ENCODE measurements around the gene HEY2.

DNA sequence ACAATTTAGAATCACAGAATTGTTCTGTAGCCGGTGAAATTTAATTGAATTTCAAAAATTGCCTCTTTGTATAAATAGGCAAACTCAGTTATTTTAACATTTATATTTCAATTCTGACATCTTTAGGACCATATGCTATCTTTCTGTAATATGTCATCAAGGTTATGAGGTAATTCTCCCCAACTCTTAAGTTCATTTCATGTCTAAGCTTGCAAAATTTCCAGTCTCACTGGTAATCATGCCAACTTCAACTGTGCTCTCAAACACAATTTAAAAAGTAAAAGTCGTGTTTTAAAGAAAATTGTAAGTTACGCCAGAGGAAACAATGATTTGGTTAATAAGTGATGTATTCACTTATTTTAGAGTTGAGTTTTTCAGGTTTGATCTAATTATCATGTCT lies 42.7 kb downstream of the HEY2 start:
- TF ChIP-seq POLR2AphosphoS5 (IDR thresholded peaks at IDR 0.05; ENCODE audit: low read length) (no peak), KAT2A (conservative IDR thresholded peaks at IDR 0.05; ENCODE audit: control insufficient read depth, low read depth, low read length) (no peak), HDGF (IDR thresholded peaks at IDR 0.05) (no peak), SUZ12 (IDR thresholded peaks at IDR 0.05; ENCODE audit: unreplicated experiment) (no peak), KDM1A (IDR thresholded peaks at IDR 0.05; ENCODE audit: borderline replicate concordance) (no peak), EP300 (IDR thresholded peaks at IDR 0.05; ENCODE audit: borderline replicate concordance in 1 of 2, control insufficient read depth in 1 of 2, low read depth in 2 of 2, low read length in 2 of 2) (no peak), KLF5 (IDR thresholded peaks at IDR 0.05; ENCODE audit: partially characterized antibody) (no peak), HDAC2 (IDR thresholded peaks at IDR 0.05) (no peak)
- TF ChIP-seq, protein P1, sequence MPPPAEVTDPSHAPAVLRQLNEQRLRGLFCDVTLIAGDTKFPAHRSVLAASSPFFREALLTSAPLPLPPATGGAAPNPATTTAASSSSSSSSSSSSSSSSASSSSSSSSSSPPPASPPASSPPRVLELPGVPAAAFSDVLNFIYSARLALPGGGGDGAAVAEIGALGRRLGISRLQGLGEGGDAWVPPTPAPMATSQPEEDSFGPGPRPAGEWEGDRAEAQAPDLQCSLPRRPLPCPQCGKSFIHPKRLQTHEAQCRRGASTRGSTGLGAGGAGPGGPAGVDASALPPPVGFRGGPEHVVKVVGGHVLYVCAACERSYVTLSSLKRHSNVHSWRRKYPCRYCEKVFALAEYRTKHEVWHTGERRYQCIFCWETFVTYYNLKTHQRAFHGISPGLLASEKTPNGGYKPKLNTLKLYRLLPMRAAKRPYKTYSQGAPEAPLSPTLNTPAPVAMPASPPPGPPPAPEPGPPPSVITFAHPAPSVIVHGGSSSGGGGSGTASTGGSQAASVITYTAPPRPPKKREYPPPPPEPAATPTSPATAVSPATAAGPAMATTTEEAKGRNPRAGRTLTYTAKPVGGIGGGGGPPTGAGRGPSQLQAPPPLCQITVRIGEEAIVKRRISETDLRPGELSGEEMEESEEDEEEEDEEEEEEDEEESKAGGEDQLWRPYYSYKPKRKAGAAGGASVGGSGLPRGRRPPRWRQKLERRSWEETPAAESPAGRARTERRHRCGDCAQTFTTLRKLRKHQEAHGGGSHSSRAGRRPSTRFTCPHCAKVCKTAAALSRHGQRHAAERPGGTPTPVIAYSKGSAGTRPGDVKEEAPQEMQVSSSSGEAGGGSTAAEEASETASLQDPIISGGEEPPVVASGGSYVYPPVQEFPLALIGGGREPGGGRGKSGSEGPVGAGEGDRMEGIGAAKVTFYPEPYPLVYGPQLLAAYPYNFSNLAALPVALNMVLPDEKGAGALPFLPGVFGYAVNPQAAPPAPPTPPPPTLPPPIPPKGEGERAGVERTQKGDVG (CRISPR knock-in tag; IDR thresholded peaks at IDR 0.05) = no peak
- TF ChIP-seq, protein P2, sequence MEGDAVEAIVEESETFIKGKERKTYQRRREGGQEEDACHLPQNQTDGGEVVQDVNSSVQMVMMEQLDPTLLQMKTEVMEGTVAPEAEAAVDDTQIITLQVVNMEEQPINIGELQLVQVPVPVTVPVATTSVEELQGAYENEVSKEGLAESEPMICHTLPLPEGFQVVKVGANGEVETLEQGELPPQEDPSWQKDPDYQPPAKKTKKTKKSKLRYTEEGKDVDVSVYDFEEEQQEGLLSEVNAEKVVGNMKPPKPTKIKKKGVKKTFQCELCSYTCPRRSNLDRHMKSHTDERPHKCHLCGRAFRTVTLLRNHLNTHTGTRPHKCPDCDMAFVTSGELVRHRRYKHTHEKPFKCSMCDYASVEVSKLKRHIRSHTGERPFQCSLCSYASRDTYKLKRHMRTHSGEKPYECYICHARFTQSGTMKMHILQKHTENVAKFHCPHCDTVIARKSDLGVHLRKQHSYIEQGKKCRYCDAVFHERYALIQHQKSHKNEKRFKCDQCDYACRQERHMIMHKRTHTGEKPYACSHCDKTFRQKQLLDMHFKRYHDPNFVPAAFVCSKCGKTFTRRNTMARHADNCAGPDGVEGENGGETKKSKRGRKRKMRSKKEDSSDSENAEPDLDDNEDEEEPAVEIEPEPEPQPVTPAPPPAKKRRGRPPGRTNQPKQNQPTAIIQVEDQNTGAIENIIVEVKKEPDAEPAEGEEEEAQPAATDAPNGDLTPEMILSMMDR (IDR thresholded peaks at IDR 0.05 in 2 of 3, conservative IDR thresholded peaks at IDR 0.05 in 1 of 3; ENCODE audit: control insufficient read depth in 2 of 3, extremely low read depth in 1 of 3, insufficient read depth in 1 of 3, low read depth in 3 of 3, low read length in 3 of 3) = no peak
- TF ChIP-seq, protein P3, sequence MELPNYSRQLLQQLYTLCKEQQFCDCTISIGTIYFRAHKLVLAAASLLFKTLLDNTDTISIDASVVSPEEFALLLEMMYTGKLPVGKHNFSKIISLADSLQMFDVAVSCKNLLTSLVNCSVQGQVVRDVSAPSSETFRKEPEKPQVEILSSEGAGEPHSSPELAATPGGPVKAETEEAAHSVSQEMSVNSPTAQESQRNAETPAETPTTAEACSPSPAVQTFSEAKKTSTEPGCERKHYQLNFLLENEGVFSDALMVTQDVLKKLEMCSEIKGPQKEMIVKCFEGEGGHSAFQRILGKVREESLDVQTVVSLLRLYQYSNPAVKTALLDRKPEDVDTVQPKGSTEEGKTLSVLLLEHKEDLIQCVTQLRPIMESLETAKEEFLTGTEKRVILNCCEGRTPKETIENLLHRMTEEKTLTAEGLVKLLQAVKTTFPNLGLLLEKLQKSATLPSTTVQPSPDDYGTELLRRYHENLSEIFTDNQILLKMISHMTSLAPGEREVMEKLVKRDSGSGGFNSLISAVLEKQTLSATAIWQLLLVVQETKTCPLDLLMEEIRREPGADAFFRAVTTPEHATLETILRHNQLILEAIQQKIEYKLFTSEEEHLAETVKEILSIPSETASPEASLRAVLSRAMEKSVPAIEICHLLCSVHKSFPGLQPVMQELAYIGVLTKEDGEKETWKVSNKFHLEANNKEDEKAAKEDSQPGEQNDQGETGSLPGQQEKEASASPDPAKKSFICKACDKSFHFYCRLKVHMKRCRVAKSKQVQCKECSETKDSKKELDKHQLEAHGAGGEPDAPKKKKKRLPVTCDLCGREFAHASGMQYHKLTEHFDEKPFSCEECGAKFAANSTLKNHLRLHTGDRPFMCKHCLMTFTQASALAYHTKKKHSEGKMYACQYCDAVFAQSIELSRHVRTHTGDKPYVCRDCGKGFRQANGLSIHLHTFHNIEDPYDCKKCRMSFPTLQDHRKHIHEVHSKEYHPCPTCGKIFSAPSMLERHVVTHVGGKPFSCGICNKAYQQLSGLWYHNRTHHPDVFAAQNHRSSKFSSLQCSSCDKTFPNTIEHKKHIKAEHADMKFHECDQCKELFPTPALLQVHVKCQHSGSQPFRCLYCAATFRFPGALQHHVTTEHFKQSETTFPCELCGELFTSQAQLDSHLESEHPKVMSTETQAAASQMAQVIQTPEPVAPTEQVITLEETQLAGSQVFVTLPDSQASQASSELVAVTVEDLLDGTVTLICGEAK (IDR thresholded peaks at IDR 0.05; ENCODE audit: borderline replicate concordance) = no peak
- TF ChIP-seq, protein P4, sequence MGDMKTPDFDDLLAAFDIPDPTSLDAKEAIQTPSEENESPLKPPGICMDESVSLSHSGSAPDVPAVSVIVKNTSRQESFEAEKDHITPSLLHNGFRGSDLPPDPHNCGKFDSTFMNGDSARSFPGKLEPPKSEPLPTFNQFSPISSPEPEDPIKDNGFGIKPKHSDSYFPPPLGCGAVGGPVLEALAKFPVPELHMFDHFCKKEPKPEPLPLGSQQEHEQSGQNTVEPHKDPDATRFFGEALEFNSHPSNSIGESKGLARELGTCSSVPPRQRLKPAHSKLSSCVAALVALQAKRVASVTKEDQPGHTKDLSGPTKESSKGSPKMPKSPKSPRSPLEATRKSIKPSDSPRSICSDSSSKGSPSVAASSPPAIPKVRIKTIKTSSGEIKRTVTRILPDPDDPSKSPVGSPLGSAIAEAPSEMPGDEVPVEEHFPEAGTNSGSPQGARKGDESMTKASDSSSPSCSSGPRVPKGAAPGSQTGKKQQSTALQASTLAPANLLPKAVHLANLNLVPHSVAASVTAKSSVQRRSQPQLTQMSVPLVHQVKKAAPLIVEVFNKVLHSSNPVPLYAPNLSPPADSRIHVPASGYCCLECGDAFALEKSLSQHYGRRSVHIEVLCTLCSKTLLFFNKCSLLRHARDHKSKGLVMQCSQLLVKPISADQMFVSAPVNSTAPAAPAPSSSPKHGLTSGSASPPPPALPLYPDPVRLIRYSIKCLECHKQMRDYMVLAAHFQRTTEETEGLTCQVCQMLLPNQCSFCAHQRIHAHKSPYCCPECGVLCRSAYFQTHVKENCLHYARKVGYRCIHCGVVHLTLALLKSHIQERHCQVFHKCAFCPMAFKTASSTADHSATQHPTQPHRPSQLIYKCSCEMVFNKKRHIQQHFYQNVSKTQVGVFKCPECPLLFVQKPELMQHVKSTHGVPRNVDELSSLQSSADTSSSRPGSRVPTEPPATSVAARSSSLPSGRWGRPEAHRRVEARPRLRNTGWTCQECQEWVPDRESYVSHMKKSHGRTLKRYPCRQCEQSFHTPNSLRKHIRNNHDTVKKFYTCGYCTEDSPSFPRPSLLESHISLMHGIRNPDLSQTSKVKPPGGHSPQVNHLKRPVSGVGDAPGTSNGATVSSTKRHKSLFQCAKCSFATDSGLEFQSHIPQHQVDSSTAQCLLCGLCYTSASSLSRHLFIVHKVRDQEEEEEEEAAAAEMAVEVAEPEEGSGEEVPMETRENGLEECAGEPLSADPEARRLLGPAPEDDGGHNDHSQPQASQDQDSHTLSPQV (IDR thresholded peaks at IDR 0.05) = no peak
- TF ChIP-seq, protein P5, sequence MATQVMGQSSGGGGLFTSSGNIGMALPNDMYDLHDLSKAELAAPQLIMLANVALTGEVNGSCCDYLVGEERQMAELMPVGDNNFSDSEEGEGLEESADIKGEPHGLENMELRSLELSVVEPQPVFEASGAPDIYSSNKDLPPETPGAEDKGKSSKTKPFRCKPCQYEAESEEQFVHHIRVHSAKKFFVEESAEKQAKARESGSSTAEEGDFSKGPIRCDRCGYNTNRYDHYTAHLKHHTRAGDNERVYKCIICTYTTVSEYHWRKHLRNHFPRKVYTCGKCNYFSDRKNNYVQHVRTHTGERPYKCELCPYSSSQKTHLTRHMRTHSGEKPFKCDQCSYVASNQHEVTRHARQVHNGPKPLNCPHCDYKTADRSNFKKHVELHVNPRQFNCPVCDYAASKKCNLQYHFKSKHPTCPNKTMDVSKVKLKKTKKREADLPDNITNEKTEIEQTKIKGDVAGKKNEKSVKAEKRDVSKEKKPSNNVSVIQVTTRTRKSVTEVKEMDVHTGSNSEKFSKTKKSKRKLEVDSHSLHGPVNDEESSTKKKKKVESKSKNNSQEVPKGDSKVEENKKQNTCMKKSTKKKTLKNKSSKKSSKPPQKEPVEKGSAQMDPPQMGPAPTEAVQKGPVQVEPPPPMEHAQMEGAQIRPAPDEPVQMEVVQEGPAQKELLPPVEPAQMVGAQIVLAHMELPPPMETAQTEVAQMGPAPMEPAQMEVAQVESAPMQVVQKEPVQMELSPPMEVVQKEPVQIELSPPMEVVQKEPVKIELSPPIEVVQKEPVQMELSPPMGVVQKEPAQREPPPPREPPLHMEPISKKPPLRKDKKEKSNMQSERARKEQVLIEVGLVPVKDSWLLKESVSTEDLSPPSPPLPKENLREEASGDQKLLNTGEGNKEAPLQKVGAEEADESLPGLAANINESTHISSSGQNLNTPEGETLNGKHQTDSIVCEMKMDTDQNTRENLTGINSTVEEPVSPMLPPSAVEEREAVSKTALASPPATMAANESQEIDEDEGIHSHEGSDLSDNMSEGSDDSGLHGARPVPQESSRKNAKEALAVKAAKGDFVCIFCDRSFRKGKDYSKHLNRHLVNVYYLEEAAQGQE (IDR thresholded peaks at IDR 0.05; ENCODE audit: low read depth, low read length) = no peak
